HG03139 (cell line): ENCODE results near the gene GLCCI1.
"Not testable (repeated sequence)": the region's sequence is repeated elsewhere in the genome, so short reads cannot be mapped to it uniquely, and the experiment has no call there.

Experiments
- ATAC-seq: cut with Tn5 transposase; IDR thresholded peaks from one replicate; pipeline ENCODE4 v1.9.1; 2021; ENCODE audit not compliant: unreplicated experiment

GLCCI1 gene

GRCh38 chr7:8086239-8086638 is 117.6 kb downstream of the GLCCI1 start:
- no peak for ATAC-seq

- ATAC-seq: no peak
Measured at GRCh38 chr7:8089036-8089780, 120.6 kb downstream of the GLCCI1 start.

- no peak for ATAC-seq
Measured at GRCh38 chr7:8092140-8092539, 123.5 kb downstream of the GLCCI1 start.

GRCh38 chr7:8094164-8095140 is 125.9 kb downstream of the GLCCI1 start:
- ATAC-seq: no peak

GRCh38 chr7:8101292-8101691 is 132.7 kb downstream of the GLCCI1 start:
- not testable (repeated sequence) for ATAC-seq

GRCh38 chr7:8103282-8103681 is 134.7 kb downstream of the GLCCI1 start:
- ATAC-seq: no peak

- no peak for ATAC-seq
Measured at GRCh38 chr7:8105449-8106095, 137.0 kb downstream of the GLCCI1 start.

GRCh38 chr7:8109196-8110022 is 140.8 kb downstream of the GLCCI1 start:
- no peak for ATAC-seq

GRCh38 chr7:8111282-8111960 is 142.8 kb downstream of the GLCCI1 start:
- ATAC-seq: no peak

GRCh38 chr7:8112685-8113084 is 144.1 kb downstream of the GLCCI1 start:
- ATAC-seq: no peak

- no peak for ATAC-seq
Measured at GRCh38 chr7:8113184-8113583, 144.6 kb downstream of the GLCCI1 start.

GRCh38 chr7:8114175-8114574 is 145.6 kb downstream of the GLCCI1 start:
- ATAC-seq: no peak

GRCh38 chr7:8115547-8116402 is 147.2 kb downstream of the GLCCI1 start:
- ATAC-seq: peak; percentile 94

GRCh38 chr7:8117195-8117594 is 148.6 kb downstream of the GLCCI1 start:
- no peak for ATAC-seq

GRCh38 chr7:8119262-8119661 is 150.7 kb downstream of the GLCCI1 start:
- no peak for ATAC-seq

- ATAC-seq: no peak
Measured at GRCh38 chr7:8120390-8121058, 151.9 kb downstream of the GLCCI1 start.

- ATAC-seq: no peak
Measured at GRCh38 chr7:8121243-8121642, 152.6 kb downstream of the GLCCI1 start.

- peak; percentile 78 for ATAC-seq
Measured at GRCh38 chr7:8125680-8126444, 157.3 kb downstream of the GLCCI1 start.
